Brain microvascular endothelial cell (primary cell): ENCODE measurements around the gene NR1H2.
"Not testable (repeated sequence)": the region's sequence is repeated elsewhere in the genome, so short reads cannot be mapped to it uniquely, and the experiment has no call there.

Experiments
- DNase-seq: peaks from one replicate; pipeline ENCODE4 v3.0.0-alpha.2; 2020
- H3K27ac ChIP-seq: fragments of 250-450 bp; sonication (Bioruptor Pico); 2 replicates; pipeline ENCODE4 v1.5.1; 2020; ENCODE audit warnings: mild to moderate bottlenecking, moderate library complexity
- H3K27me3 ChIP-seq: fragments of 250-450 bp; sonication (Bioruptor Pico); replicated peaks from 2 replicates; pipeline ENCODE4 v1.5.1; 2020; ENCODE audit warnings: mild to moderate bottlenecking
- H3K36me3 ChIP-seq: fragments of 250-450 bp; sonication (Bioruptor Pico); replicated peaks from 2 replicates; pipeline ENCODE4 v1.5.1; 2020; ENCODE audit warnings: mild to moderate bottlenecking
- H3K4me3 ChIP-seq: 2 replicates; pipeline ENCODE4 v1.5.1; 2011; ENCODE audit warnings: low read depth, mild to moderate bottlenecking, control low read depth, low read length, moderate library complexity
- in situ Hi-C: cut with HindIII; loops from 2 replicates; pipeline ENCODE4 v1.10.0; 2017; ENCODE audit warnings: low sequenced_read_pairs, low pct_ligation_motif_present
- TF ChIP-seq, protein P1 (sequence below): IDR thresholded peaks from 2 replicates; pipeline ENCODE4 v1.5.1; 2011; ENCODE audit warnings: low read depth, mild to moderate bottlenecking, moderate library complexity, low read length, control low read depth, inconsistent platforms; ENCODE audit errors: missing control alignments

NR1H2 gene

DNA sequence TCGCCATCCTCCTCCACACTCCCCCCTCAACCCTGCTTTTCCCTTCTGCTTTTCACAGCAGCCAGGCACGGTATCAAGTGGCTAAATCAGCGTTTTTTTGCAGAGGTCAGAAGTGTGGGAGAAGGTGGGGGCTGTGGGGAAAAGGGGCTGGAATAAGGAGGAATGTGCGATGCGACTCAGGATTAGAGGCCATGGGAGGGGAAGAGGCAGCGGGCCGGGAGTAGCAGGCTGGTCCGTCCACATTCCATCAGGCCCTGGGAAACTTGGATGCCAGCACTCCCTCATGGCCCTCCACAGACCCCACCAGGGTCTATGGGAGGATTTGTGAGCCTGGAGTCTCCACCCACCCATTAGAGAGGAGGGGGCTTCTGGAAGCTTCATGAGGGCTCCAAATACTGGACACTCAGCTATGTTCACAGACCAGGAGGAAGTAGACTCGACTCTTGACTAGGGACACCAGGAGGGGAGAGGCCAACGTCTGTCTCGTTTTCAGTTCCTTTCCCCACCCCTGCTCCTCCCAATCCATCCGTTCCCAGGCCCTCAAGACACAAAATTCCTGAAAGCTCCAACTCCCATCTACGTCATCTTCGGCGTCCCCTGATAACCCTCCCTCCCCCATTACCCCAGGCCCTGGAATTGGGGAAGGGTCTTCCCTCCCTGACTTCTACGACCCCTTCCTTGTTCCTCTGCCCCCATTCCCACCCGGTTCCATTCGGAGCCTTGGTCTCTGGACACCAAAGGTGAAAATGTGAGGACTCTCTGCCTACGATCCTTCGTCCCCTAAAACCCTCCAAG, 43.8 kb upstream of the NR1H2 start:
- in situ Hi-C loops: no loop called here
- Histone ChIP-seq H3K27ac (no peak overlapping the region), H3K36me3 (no peaks in the 10 kb centered on the region), H3K4me3 (no peak overlapping the region), H3K27me3 (peaks cover 30% of the 10 kb centered on the region)
- TF ChIP-seq, protein P1, sequence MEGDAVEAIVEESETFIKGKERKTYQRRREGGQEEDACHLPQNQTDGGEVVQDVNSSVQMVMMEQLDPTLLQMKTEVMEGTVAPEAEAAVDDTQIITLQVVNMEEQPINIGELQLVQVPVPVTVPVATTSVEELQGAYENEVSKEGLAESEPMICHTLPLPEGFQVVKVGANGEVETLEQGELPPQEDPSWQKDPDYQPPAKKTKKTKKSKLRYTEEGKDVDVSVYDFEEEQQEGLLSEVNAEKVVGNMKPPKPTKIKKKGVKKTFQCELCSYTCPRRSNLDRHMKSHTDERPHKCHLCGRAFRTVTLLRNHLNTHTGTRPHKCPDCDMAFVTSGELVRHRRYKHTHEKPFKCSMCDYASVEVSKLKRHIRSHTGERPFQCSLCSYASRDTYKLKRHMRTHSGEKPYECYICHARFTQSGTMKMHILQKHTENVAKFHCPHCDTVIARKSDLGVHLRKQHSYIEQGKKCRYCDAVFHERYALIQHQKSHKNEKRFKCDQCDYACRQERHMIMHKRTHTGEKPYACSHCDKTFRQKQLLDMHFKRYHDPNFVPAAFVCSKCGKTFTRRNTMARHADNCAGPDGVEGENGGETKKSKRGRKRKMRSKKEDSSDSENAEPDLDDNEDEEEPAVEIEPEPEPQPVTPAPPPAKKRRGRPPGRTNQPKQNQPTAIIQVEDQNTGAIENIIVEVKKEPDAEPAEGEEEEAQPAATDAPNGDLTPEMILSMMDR: no peak
- DNase-seq: no peak

DNA sequence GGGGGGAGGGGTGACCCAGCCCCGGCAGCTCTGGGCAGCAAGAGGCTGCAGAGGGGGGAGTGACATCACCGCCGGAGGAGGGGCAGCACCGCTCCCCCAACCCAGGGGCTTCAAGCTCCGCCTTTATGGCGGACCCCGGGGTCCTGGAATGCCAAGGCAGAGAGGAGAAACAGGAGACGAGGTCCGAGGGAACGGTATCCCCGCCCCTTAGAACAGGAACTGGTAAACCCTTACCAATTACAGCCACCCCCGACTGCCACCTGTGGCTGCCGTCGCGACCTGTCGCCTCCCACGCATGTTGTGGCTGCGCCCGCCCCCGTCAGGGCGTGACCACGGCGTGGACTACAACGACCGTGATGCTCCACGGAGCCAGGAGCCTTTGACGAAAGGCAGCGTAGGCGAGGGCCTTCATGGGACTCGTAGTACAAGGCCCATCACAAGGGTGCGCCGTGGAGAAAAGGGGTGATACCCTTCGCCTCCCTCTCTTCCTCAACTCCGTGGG, 43.0 kb upstream of the NR1H2 start:
- in situ Hi-C loops: no loop called here
- peak; percentile 81 for DNase-seq
- Histone ChIP-seq H3K36me3 (no peaks in the 10 kb centered on the region), H3K27ac (peak overlapping the region; percentile 17), H3K27me3 (peaks cover 25% of the 10 kb centered on the region), H3K4me3 (peak overlapping the region; percentile 52)
- TF ChIP-seq, protein P1: no peak

DNA sequence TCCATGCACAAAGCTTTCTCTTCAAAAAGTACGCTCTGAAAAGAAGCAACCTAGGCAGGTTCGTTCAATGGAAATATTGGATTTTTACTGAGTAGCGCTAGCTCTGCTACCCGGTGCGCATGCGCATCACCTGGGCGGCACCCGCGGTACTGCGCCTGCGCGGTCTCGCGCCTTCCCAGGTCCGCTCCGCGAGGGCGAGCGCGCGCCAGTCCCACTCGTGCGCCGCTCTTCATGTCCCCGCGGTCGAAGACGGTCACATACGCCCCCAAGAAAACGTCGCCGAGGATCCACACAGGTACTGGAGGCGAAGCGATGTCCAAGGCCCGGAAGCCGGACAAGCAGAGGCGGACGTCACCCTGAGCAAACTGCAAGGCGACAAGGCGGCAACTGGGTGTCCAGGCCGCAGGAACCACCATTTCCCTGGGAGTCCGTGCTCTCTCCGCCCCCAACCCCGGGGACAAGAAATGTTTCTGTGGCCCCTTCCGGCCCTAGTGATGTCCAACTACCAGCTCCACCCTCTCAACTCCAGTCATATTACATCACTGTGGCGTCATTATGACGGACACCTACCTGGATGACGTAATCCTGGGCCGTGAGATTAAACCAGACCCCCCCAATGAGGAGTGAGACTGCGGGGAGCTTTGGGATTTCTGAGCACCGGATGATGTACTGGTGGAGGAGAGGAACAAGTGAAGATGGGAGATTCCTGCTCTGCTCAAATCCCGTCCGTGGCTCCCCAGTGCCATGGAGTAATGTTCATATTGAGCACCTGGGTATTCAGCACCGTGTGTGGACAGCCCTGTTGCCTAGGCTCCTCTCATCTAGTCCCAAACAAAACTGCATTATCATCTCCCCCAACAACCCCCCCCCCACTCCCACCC, 42.3 kb upstream of the NR1H2 start:
- no peak for DNase-seq
- TF ChIP-seq, protein P1: no peak
- H3K27me3 ChIP-seq: peaks cover 22% of the 10 kb centered on the region
- peak overlapping the region; percentile 17 for H3K27ac ChIP-seq
- no peaks in the 10 kb centered on the region for H3K36me3 ChIP-seq
- in situ Hi-C loops: no loop called here
- H3K4me3 ChIP-seq: peak overlapping the region; percentile 52

DNA sequence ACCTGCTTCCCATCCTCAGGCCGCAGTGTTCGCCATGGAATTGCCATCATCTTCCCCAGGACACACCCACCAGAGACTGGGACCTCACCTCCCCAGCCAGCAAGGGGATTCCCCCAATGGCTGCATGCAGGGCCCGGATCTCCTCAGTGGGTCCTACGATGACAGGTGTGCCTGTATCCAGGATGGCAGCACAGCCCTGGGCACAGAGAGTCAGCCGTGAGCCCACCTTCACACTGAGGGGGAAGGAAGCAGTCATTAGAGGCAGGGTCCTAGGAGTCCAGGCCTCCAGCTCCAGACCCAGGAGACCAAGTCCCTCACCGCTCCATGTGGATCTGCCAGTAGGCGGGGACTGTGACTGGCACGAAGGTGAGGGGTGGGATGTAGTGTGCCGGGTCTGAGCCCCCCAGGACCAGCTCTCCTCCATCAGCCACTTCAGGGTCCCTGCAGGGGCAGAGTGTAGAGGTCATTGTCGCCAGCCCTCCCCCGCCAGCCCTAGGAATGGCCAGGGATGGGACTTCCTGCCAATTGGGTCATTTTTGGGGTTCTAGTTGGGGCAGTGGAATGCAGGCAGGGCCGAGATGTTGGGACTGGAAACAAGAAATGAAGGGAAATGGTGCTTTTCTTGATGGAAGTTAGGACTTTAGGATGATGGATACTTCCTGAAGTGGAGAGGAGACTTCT, 41.4 kb upstream of the NR1H2 start:
- Histone ChIP-seq H3K36me3 (no peaks in the 10 kb centered on the region), H3K27me3 (peaks cover 22% of the 10 kb centered on the region), H3K27ac (no peak overlapping the region), H3K4me3 (no peak overlapping the region)
- no peak for DNase-seq
- in situ Hi-C loops: no loop called here
- TF ChIP-seq, protein P1: no peak

DNA sequence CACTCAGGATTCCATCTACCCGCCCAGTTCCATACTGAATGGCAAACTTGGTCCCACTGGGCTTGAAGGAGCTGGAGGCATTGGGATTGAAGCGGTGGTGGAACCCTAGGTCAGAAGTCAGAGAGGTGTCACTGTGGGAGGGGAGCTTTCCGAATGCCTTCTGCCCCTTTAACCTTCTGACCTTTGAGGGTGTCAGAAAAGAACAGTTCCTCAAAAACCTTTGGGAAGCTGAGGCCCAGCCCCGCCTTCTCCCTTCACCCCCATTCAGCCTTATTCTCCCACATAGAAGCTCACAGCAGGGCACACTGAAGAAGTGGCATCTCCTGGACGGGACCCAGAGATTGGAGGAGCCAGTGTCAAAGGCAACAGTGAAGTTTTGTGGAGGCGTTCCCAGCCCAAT, 39.2 kb upstream of the NR1H2 start:
- H3K36me3 ChIP-seq, H3K27ac ChIP-seq, in situ Hi-C loops, H3K4me3 ChIP-seq, DNase-seq, H3K27me3 ChIP-seq: not testable (repeated sequence)
